Measurements from ENCODE around the gene EDC4. TPM values are rescaled to one million over a fixed set of nuclear protein-coding genes. Genes with fewer than 3 reads are reported as not detected.

The EDC4 gene
- total RNA-seq, 2 experiments from 2014 or later: 114 to 128 TPM

DNA sequence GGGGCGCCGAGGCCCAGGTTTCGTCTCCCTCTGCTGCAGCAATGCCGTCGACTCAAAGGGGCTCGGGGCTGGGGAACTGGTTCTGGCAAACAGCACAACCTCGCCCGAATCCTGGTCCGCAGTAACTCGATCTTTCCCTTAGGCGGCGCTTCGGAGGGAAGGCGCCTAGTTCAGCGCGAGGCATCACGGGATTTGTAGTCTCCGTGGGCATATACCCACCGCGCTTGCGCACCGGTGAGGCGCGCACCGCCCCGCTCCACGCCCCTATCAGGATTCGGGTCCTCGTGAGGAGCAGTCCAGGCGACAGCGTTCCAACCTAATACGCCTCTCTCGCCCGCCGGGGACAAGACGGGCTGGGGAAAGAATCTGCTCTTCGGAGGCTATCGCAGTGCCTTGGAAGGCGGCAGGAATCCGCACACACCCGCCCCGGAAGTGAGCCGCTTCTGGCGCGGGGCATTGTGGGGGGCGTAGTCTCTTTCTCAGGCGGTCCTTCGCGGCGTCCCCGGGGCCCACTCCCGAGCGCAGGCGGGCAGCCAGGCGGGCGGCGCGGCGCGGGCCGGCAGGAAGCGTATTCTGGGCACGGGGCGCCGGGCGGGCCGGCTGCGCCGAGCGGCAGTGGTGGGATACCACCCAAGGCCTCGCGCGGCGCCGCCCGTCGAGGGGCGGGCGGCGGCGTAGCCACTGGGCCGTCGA is 30.9 kb upstream of the EDC4 start, which contains the start of gene THAP11:
Gene THAP11, plus strand, starts transcription at position 505 of the 693 bp plus-strand sequence. CDS start 235 bp downstream, outside the sequence.
- peak; percentile 97 for DNase-seq
- Mint-ChIP-seq H3K4me3 (peak within 1 kb of the TSS; percentile 91), H3K36me3 (ENCODE audit: low read depth) (peaks cover 12% of the 10 kb centered on the region), H3K27me3 (no peaks in the 10 kb centered on the region), H3K9me3 (no peaks in the 10 kb centered on the region), H3K27ac (peak within 1 kb of the TSS; percentile 98), H3K4me1 (peaks cover 40% of the 10 kb centered on the region)
- CTCF ChIA-PET: interaction anchor here (0.8 to 3.5 kb wide), 7 partner anchors 8 to 320 kb away, joined by 3 to 16 read pairs (median 4); no protein-coding TSS in a partner anchor
- POLR2A ChIA-PET: no interaction called here

DNA sequence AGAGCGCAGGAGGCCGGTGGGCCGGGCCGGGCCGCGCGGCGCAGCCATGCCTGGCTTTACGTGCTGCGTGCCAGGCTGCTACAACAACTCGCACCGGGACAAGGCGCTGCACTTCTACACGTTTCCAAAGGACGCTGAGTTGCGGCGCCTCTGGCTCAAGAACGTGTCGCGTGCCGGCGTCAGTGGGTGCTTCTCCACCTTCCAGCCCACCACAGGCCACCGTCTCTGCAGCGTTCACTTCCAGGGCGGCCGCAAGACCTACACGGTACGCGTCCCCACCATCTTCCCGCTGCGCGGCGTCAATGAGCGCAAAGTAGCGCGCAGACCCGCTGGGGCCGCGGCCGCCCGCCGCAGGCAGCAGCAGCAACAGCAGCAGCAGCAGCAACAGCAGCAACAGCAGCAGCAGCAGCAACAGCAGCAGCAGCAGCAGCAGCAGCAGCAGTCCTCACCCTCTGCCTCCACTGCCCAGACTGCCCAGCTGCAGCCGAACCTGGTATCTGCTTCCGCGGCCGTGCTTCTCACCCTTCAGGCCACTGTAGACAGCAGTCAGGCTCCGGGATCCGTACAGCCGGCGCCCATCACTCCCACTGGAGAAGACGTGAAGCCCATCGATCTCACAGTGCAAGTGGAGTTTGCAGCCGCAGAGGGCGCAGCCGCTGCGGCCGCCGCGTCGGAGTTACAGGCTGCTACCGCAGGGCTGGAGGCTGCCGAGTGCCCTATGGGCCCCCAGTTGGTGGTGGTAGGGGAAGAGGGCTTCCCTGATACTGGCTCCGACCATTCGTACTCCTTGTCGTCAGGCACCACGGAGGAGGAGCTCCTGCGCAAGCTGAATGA is 30.1 kb upstream of the EDC4 start:
- H3K4me1 Mint-ChIP-seq: peaks cover 43% of the 10 kb centered on the region
- POLR2A ChIA-PET: no interaction called here
- H3K4me3 Mint-ChIP-seq: peak overlapping the region; percentile 90
- peak overlapping the region; percentile 95 for H3K27ac Mint-ChIP-seq
- H3K36me3 Mint-ChIP-seq (ENCODE audit: low read depth): peaks cover 12% of the 10 kb centered on the region
- H3K27me3 Mint-ChIP-seq: no peaks in the 10 kb centered on the region
- no peaks in the 10 kb centered on the region for H3K9me3 Mint-ChIP-seq
- peak; percentile 64 for DNase-seq
- CTCF ChIA-PET: interaction anchor here (0.7 to 3.5 kb wide), 6 partner anchors 9 to 32 kb away, joined by 3 to 16 read pairs (median 5); no protein-coding TSS in a partner anchor

DNA sequence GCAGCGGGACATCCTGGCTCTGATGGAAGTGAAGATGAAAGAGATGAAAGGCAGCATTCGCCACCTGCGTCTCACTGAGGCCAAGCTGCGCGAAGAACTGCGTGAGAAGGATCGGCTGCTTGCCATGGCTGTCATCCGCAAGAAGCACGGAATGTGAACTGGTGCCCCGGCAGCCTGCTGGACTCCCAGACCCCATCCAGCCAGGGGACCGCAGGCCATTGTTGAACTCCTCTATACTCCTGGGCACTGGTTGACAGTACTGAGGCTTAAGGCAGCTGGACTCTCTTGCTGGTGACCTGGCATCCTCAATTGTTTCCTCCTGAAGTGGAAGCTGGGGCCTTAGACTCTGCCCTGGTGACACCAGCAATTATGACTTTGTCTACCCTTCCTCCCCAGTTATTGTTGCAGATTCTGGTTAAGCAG is 29.5 kb upstream of the EDC4 start:
- DNase-seq: peak; percentile 76
- ChIA-PET POLR2A (interaction anchor here (0.6 kb wide), 1 partner anchor 106 kb away, joined by 3 read pairs; no protein-coding TSS in a partner anchor), CTCF (interaction anchor here (0.5 to 3.5 kb wide), 7 partner anchors 10 to 267 kb away, joined by 3 to 16 read pairs (median 4); no protein-coding TSS in a partner anchor)
- Mint-ChIP-seq H3K9me3 (no peaks in the 10 kb centered on the region), H3K27ac (peak overlapping the region; percentile 95), H3K4me1 (peaks cover 49% of the 10 kb centered on the region), H3K27me3 (no peaks in the 10 kb centered on the region), H3K36me3 (ENCODE audit: low read depth) (peaks cover 12% of the 10 kb centered on the region), H3K4me3 (peak overlapping the region; percentile 90)

DNA sequence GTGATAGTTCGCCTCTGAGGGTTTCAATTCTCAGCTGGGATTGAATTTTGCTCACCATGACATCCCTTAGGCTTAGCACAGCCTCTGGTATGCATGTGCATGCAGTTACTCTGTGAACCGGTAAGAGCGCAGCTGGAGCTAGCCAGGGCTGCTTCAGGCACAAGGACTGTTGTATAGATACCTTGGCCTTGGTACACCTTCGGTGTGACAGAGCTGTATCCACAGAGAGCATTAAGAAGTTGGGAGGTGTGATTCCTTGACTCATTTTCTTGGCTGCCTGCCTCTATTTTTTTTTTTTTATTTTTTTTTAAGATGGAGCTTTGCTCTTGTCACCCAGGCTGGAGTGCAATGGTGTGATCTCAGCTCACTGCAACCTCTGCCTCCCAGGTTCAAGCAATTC is 28.4 kb upstream of the EDC4 start:
- Mint-ChIP-seq H3K4me1 (peaks cover 54% of the 10 kb centered on the region), H3K4me3 (peak overlapping the region; percentile 90), H3K9me3 (no peaks in the 10 kb centered on the region), H3K27ac (peak overlapping the region; percentile 31), H3K36me3 (ENCODE audit: low read depth) (peaks cover 12% of the 10 kb centered on the region), H3K27me3 (no peaks in the 10 kb centered on the region)
- ChIA-PET CTCF (interaction anchor here (0.7 to 3.5 kb wide), 7 partner anchors 11 to 363 kb away, joined by 3 to 16 read pairs (median 6); partner anchors contain the start of genes ATP6V0D1 and NRN1L), POLR2A (interaction anchor here (0.5 to 0.7 kb wide), 2 partner anchors 43 to 154 kb away, joined by 3 to 4 read pairs; no protein-coding TSS in a partner anchor)
- no peak for DNase-seq

DNA sequence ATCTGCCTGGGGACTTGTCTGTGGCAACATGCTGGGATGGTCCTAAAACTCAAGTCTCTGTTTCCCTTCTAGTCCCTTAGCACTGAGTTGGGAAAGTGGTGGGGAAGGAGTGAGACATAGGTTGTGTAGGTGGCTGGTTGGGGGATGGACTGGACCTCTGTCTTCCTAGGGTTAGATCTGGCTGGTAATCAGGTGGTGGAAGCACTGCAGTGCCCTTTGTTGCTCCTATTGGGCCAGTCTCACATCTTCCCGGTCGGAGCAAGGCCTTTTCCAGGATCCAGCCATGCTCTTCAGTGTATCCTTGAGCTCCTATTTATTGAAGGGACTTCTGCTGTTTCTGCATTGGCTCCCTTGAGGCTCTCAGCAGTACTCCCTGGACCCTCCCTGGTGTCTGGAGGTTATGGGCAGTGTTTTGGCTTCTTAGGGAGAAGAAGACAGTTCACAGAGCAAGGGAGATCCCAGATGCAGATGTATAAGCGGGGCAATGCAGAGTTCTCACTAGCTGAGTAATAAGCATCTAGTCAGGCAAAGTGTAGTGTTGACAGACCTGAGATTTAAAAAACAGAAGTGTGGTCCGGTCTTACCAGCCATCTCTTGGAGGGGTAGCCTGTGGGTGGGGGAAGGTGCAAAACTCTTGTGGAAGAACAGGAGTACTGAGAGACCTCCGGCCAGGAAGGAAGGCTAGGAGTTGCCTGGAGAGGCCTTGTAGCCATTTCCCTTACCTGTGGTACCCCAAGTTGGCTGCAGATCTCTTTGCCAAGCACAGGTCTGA is 27.4 kb upstream of the EDC4 start:
- no peaks in the 10 kb centered on the region for H3K9me3 Mint-ChIP-seq
- no peaks in the 10 kb centered on the region for H3K27me3 Mint-ChIP-seq
- ChIA-PET POLR2A (no interaction called here), CTCF (interaction anchor here (1.2 to 3.5 kb wide), 8 partner anchors 12 to 364 kb away, joined by 3 to 16 read pairs (median 5); partner anchors contain the start of genes ATP6V0D1 and NRN1L)
- no peak for DNase-seq
- peak overlapping the region; percentile 93 for H3K27ac Mint-ChIP-seq
- peaks cover 56% of the 10 kb centered on the region for H3K4me1 Mint-ChIP-seq
- H3K4me3 Mint-ChIP-seq: peak overlapping the region; percentile 85
- H3K36me3 Mint-ChIP-seq (ENCODE audit: low read depth): peaks cover 12% of the 10 kb centered on the region

DNA sequence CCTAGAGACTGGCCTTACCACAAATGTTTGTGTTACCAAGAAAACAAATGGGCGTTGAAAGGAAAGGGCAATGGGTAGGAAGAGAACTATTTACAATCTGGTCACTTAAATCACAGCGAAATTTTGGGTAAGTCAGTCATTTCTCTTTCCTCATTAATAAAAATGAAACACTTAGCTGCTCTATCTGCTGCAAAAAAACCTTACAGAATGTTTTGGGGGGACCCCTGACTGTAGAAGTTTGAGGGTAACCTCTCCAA is 26.9 kb upstream of the EDC4 start:
- peaks cover 56% of the 10 kb centered on the region for H3K4me1 Mint-ChIP-seq
- DNase-seq: no peak
- CTCF ChIA-PET: interaction anchor here (0.5 to 3.0 kb wide), 6 partner anchors 12 to 325 kb away, joined by 4 to 16 read pairs (median 5); partner anchors contain the start of gene NRN1L
- H3K36me3 Mint-ChIP-seq (ENCODE audit: low read depth): peaks cover 12% of the 10 kb centered on the region
- H3K27me3 Mint-ChIP-seq: no peaks in the 10 kb centered on the region
- H3K9me3 Mint-ChIP-seq: no peaks in the 10 kb centered on the region
- POLR2A ChIA-PET: interaction anchor here (0.5 kb wide), 1 partner anchor 43 kb away, joined by 3 read pairs; no protein-coding TSS in a partner anchor
- H3K27ac Mint-ChIP-seq: peak overlapping the region; percentile 93
- H3K4me3 Mint-ChIP-seq: peak overlapping the region; percentile 85

DNA sequence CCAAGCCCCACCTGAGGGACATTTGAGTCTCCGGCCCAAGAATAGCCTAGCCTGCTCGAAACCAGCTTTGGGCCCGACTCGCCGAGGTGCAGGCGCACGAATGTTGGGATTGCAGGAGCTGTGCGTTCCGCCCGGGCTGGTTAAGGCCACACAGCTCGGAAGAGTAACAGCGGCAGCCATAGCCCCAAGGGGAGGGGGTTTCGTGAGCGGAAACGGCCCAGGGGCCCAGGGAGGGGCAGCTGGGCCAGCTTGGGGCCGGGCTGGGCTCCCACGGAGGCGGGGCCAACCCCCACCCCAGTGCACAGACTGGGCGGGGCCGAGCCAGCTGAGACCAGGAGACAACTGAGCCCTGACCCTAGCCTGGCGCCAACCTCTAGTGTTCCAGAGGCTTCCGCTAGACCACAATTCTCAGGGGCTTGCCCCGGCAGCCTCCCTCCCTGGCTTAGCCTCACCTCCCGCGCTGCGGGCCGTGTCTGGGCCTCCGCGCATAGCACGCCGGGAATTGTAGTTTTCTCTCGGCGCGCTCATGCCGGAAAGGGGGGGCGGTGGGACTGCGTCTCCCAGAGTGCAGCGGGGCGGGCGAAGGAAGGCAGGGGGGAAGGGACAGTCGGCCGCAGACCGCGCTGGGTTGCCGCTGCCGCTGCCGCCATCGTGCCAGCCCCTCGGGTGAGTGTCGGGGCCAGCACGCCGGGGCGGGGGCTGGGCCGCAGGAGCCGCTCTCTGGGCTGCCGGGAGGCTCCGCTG is 26.4 kb upstream of the EDC4 start, which contains the start of gene NUTF2:
Gene NUTF2, plus strand, starts transcription at position 614 of the 744 bp plus-strand sequence. CDS start 18,198 bp downstream, outside the sequence.
- peak within 1 kb of the TSS; percentile 93 for H3K27ac Mint-ChIP-seq
- ChIA-PET POLR2A (interaction anchor here (0.5 kb wide), 1 partner anchor 42 kb away, joined by 3 read pairs; no protein-coding TSS in a partner anchor), CTCF (interaction anchor here (0.5 to 3.0 kb wide), 6 partner anchors 11 to 325 kb away, joined by 4 to 16 read pairs (median 5); partner anchors contain the start of gene NRN1L)
- peak; percentile 96 for DNase-seq
- H3K36me3 Mint-ChIP-seq (ENCODE audit: low read depth): peaks cover 12% of the 10 kb centered on the region
- H3K9me3 Mint-ChIP-seq: no peaks in the 10 kb centered on the region
- peaks cover 52% of the 10 kb centered on the region for H3K4me1 Mint-ChIP-seq
- no peaks in the 10 kb centered on the region for H3K27me3 Mint-ChIP-seq
- H3K4me3 Mint-ChIP-seq: peak within 1 kb of the TSS; percentile 90

DNA sequence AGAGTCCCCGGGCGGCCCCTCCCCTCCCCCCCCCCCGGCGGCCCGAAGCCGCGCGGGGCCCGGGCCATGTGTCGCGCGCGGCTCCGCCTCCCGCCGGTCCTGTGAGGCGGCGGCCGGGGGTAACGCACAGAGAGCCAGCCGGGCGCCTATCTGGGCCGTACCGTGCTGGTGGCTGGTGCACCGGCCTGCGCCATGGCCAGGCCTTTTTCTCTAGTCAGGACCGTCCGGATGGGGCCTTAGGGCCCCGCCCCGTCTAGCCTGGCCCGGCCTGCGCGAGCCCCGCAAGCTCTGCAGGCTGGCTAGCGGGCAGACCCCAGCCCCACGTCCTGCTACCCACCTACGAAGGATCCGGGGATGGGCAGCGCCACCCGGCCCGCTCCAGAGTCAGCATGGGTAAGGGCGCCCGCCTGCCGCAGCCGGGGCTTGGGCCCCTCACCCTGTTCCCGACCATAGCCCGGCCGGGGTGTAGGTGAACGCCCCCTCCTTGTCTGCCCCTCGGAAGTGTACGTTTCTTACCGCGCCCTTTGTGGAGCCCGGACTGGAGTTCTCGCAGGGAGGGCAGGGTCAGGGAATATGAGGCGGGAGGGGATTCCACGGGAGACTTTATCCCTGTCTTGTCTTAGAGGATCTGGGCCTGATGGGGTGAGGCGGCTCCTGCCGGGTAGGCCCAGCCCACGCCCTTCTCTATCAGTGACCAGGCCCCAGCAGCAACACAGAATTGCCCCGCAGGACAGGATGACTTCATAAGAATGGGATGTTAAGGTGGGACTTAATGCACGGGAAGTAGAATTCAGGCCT is 25.6 kb upstream of the EDC4 start, which contains the start of gene CENPT:
Gene CENPT, minus strand, starts transcription at position 630 of the 798 bp plus-strand sequence. CDS start 13,834 bp downstream, outside the sequence.
- no peaks in the 10 kb centered on the region for H3K27me3 Mint-ChIP-seq
- CTCF ChIA-PET: interaction anchor here (1.0 to 3.0 kb wide), 3 partner anchors 10 to 31 kb away, joined by 3 to 15 read pairs (median 5); no protein-coding TSS in a partner anchor

DNA sequence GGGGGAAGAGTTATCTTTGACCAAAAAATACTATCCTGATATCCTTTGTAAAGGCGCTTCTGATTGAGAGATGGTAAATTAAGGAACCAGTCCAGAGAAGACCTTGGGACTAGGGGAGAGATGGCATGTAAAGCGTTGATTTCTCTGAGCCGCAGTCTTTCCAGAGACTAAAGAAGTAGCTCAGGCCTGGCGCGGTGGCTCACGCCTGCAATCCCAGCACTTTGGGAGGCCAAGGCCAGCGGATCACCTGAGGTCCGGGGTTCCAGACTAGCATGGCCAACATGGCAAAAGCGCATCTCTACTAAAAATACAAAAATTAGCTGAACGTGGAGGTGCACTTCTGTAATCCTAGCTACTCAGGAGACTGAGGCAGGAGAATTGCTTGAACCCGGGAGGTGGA is 24.7 kb upstream of the EDC4 start:
- peaks cover 11% of the 10 kb centered on the region for H3K36me3 Mint-ChIP-seq (ENCODE audit: low read depth)
- no peaks in the 10 kb centered on the region for H3K9me3 Mint-ChIP-seq
- H3K4me1 Mint-ChIP-seq: peaks cover 46% of the 10 kb centered on the region
- H3K4me3 Mint-ChIP-seq: peak overlapping the region; percentile 90
- no peaks in the 10 kb centered on the region for H3K27me3 Mint-ChIP-seq
- POLR2A ChIA-PET: no interaction called here
- no peak for DNase-seq
- peak overlapping the region; percentile 87 for H3K27ac Mint-ChIP-seq
- CTCF ChIA-PET: interaction anchor here (0.6 to 1.2 kb wide), 4 partner anchors 9 to 142 kb away, joined by 3 to 7 read pairs (median 3); no protein-coding TSS in a partner anchor

More for the DNA sequence above, 25.6 kb upstream of the EDC4 start, which contains the start of gene CENPT:
- H3K4me1 Mint-ChIP-seq: peaks cover 48% of the 10 kb centered on the region
- peak within 1 kb of the TSS; percentile 93 for H3K27ac Mint-ChIP-seq
- POLR2A ChIA-PET: no interaction called here
- peak within 1 kb of the TSS; percentile 90 for H3K4me3 Mint-ChIP-seq
- DNase-seq: peak; percentile 63
- peaks cover 12% of the 10 kb centered on the region for H3K36me3 Mint-ChIP-seq (ENCODE audit: low read depth)
- no peaks in the 10 kb centered on the region for H3K9me3 Mint-ChIP-seq

DNA sequence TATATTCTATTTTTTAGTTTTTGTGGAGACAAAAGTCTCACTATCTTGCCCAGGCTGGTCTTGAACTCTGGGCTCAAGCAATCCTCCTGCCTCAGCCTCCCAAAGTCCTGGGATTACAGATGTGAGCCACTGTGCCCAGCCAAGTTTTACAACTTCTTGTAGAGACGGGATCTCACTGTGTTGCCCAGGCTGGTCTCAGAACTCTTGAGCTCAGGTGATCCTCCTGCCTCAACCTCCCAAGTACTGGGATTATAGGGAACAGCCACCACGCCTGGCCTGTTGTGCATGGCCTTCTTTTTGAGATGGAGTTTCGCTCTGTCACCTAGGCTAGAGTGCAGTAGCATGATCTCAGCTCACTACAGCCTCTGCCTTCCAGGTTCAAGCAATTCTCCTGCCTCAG is 19.2 kb upstream of the EDC4 start:
- POLR2A ChIA-PET: no interaction called here

More for the DNA sequence above, 19.2 kb upstream of the EDC4 start:
- Mint-ChIP-seq H3K9me3 (no peaks in the 10 kb centered on the region), H3K27me3 (no peaks in the 10 kb centered on the region), H3K27ac (no peak overlapping the region), H3K4me1 (peaks cover 25% of the 10 kb centered on the region), H3K4me3 (no peak overlapping the region), H3K36me3 (ENCODE audit: low read depth) (no peaks in the 10 kb centered on the region)
- no peak for DNase-seq
- CTCF ChIA-PET: no interaction called here
